Stomach (tissue), 4 donors: ENCODE results near the gene PALM3.

Source experiments
- EP300 ChIP-seq: sonication (generic); formaldehyde crosslinking; IDR thresholded peaks from one replicate; pipeline ENCODE4 v1.6.1; 2017; ENCODE audit warnings: antibody characterized with exemption
- POLR2A ChIP-seq, 4 donors: fragments of 450-650 bp; IDR thresholded peaks; one replicate each; pipeline ENCODE4 v1.6.1; 2016; ENCODE audit warnings: antibody characterized with exemption in 4 of 4, control low read depth in 2 of 4, mild to moderate bottlenecking in 1 of 4, moderate library complexity in 1 of 4
- POLR2AphosphoS5 ChIP-seq, 3 donors: sonication (generic); formaldehyde crosslinking; IDR thresholded peaks; one replicate each; pipeline ENCODE4 v1.6.1; 2016; ENCODE audit warnings: antibody characterized with exemption in 3 of 3
- TF ChIP-seq, protein P1 (sequence below), 7 experiments: fragments of 450-650 bp in 4 of 7; fragments of 200-600 bp in 3 of 7; sonication (generic) in 3 of 7; IDR thresholded peaks; one replicate each; pipeline ENCODE4 v1.5.1; 2016 to 2019; ENCODE audit warnings: antibody characterized with exemption in 7 of 7, control low read depth in 2 of 7, mild to moderate bottlenecking in 1 of 7

DNA sequence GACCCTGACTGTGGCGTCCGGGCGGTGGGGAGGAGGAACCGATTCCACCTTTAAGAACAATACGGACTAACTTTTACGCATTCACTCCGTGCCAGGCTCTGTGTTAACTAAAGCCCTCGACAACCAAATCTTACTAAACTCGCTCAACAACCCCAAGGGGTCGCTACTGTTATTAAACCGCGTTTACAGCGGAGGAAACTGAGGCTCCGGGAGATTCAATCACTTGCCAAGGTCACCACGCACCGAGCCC, 27.5 kb upstream of the PALM3 start:
- TF ChIP-seq POLR2A (IDR thresholded peaks at IDR 0.05) (no peak), POLR2AphosphoS5 (IDR thresholded peaks at IDR 0.05) (no peak), EP300 (no peak)
- TF ChIP-seq, protein P1, sequence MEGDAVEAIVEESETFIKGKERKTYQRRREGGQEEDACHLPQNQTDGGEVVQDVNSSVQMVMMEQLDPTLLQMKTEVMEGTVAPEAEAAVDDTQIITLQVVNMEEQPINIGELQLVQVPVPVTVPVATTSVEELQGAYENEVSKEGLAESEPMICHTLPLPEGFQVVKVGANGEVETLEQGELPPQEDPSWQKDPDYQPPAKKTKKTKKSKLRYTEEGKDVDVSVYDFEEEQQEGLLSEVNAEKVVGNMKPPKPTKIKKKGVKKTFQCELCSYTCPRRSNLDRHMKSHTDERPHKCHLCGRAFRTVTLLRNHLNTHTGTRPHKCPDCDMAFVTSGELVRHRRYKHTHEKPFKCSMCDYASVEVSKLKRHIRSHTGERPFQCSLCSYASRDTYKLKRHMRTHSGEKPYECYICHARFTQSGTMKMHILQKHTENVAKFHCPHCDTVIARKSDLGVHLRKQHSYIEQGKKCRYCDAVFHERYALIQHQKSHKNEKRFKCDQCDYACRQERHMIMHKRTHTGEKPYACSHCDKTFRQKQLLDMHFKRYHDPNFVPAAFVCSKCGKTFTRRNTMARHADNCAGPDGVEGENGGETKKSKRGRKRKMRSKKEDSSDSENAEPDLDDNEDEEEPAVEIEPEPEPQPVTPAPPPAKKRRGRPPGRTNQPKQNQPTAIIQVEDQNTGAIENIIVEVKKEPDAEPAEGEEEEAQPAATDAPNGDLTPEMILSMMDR (IDR thresholded peaks at IDR 0.05), result no peak
